AG04449 (cell line): ENCODE results near the gene PLPPR5.

Experiments used
- CTCF ChIA-PET: fragments of 350-600 bp; formaldehyde crosslinking; extraction: SDS; loops from one replicate; lab custom pipeline; 2021; ENCODE audit warnings: antibody characterized with exemption; lab: Yijun Ruan, JAX
- POLR2A ChIA-PET: fragments of 400-600, 350-600 bp; formaldehyde crosslinking; extraction: SDS; loops from one replicate; lab custom pipeline; 2020; ENCODE audit warnings: antibody characterized with exemption, inconsistent platforms; lab: Yijun Ruan, JAX
- DNase-seq: peaks from one replicate; pipeline ENCODE4 v3.0.0-alpha.2; 2010; ENCODE audit warnings: low read depth, low spot score
- H3K4me3 ChIP-seq: 2 replicates; pipeline ENCODE4 v1.5.1; 2011; ENCODE audit warnings: low read depth, mild to moderate bottlenecking, control low read depth, low read length
- TF ChIP-seq, protein P1 (sequence below): IDR thresholded peaks from one replicate; pipeline ENCODE4 v1.5.1; 2011; ENCODE audit warnings: mild to moderate bottlenecking, moderate library complexity, low read length, control low read depth, inconsistent platforms; ENCODE audit not compliant: insufficient read depth; ENCODE audit errors: missing control alignments

The PLPPR5 gene

DNA sequence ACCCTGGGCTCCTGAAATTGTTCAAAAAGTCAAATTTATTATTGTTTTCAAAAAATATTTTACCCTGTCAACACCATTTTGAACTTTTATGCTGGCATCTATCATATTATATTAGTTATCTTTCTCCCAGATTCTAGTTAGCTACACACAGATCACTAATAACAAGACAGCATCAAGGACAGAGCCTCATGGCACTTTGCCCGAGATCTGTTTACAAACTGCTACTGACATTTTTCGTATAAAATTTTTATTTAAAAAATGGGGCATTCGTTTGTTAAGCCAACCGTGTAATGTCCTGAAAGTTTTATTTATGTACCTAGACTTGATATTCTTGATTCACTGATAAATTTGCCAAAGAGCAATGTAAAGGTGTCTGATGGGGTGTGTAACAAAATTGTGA lies 78.1 kb downstream of the PLPPR5 start:
- no peak overlapping the region for H3K4me3 ChIP-seq
- TF ChIP-seq, protein P1, sequence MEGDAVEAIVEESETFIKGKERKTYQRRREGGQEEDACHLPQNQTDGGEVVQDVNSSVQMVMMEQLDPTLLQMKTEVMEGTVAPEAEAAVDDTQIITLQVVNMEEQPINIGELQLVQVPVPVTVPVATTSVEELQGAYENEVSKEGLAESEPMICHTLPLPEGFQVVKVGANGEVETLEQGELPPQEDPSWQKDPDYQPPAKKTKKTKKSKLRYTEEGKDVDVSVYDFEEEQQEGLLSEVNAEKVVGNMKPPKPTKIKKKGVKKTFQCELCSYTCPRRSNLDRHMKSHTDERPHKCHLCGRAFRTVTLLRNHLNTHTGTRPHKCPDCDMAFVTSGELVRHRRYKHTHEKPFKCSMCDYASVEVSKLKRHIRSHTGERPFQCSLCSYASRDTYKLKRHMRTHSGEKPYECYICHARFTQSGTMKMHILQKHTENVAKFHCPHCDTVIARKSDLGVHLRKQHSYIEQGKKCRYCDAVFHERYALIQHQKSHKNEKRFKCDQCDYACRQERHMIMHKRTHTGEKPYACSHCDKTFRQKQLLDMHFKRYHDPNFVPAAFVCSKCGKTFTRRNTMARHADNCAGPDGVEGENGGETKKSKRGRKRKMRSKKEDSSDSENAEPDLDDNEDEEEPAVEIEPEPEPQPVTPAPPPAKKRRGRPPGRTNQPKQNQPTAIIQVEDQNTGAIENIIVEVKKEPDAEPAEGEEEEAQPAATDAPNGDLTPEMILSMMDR: no peak
- ChIA-PET CTCF (no interaction called here), POLR2A (no interaction called here)
- DNase-seq: no peak

- H3K4me3 ChIP-seq: no peak overlapping the region
- ChIA-PET POLR2A (no interaction called here), CTCF (interaction anchor here (1.3 kb wide), 1 partner anchor 130 kb away, joined by 3 read pairs; no protein-coding TSS in a partner anchor)
- DNase-seq: no peak
- TF ChIP-seq, protein P1: no peak
Observed at GRCh38 chr1:98924977-98925376, 79.7 kb downstream of the PLPPR5 start.

- ChIA-PET POLR2A (no interaction called here), CTCF (interaction anchor here (0.8 to 1.1 kb wide), 2 partner anchors 9 to 17 kb away, joined by 3 read pairs; no protein-coding TSS in a partner anchor)
- no peak for DNase-seq
- TF ChIP-seq, protein P1: no peak
- H3K4me3 ChIP-seq: no peak overlapping the region
Observed at GRCh38 chr1:98923667-98924066, 81.0 kb downstream of the PLPPR5 start.

- TF ChIP-seq, protein P1: no peak
Observed at GRCh38 chr1:98921817-98922216, 82.8 kb downstream of the PLPPR5 start.

GRCh38 chr1:98920441-98921110 lies 84.1 kb downstream of the PLPPR5 start:
- DNase-seq: peak; percentile 28
- ChIA-PET POLR2A (no interaction called here), CTCF (no interaction called here)
- H3K4me3 ChIP-seq: no peak overlapping the region
- TF ChIP-seq, protein P1: no peak

More at GRCh38 chr1:98921817-98922216, 82.8 kb downstream of the PLPPR5 start:
- POLR2A ChIA-PET: no interaction called here
- no peak overlapping the region for H3K4me3 ChIP-seq
- DNase-seq: no peak
- CTCF ChIA-PET: no interaction called here

GRCh38 chr1:98919652-98920051 lies 85.0 kb downstream of the PLPPR5 start:
- H3K4me3 ChIP-seq: no peak overlapping the region
- CTCF ChIA-PET: no interaction called here
- POLR2A ChIA-PET: no interaction called here
- DNase-seq: no peak
- TF ChIP-seq, protein P1: no peak
